OCI-LY7 (cell line): ENCODE results near the gene PPP1R7. TPM values are rescaled to one million over a fixed set of nuclear protein-coding genes. Genes with fewer than 3 reads are reported as not detected.

Source experiments
- BruUV-seq: library from RNA; stranded (reverse); fragments of 400-500 nt; replicated peaks from 2 replicates; lab custom pipeline; 2021; lab: Mats Ljungman, UMichigan
- CTCF ChIA-PET: fragments of 300-600 bp; sonication (Branson Sonifier 250); formaldehyde crosslinking; loops from one replicate; lab custom pipeline; 2022; ENCODE audit warnings: antibody characterized with exemption; ENCODE audit not compliant: unreplicated experiment; lab: Charles Lee
- POLR2A ChIA-PET: fragments of 300-600 bp; sonication (Branson Sonifier 250); formaldehyde crosslinking; loops from one replicate; lab custom pipeline; 2022; ENCODE audit warnings: antibody characterized with exemption; lab: Charles Lee
- DNase-seq: peaks from one replicate; pipeline ENCODE4 v3.0.0-alpha.2; 2015; ENCODE audit warnings: low spot score
- H2AFZ ChIP-seq: fragments of 200-600 bp; sonication (generic), shearing (Covaris generic); 2 replicates; pipeline ENCODE4 v1.6.1; 2014; ENCODE audit warnings: mild to moderate bottlenecking, antibody characterized with exemption, low read length, moderate library complexity
- H3K27ac ChIP-seq: fragments of 200-600 bp; sonication (generic); 2 replicates; pipeline ENCODE4 v1.5.1; 2014; ENCODE audit warnings: mixed run types, low read depth, mild to moderate bottlenecking, moderate library complexity, low read length, inconsistent platforms; ENCODE audit not compliant: poor library complexity, severe bottlenecking
- H3K36me3 ChIP-seq: fragments of 200-600 bp; sonication (generic); 2 replicates; pipeline ENCODE4 v1.6.1; 2014; ENCODE audit warnings: mild to moderate bottlenecking, antibody characterized with exemption, low read length, moderate library complexity, mixed read lengths; ENCODE audit not compliant: insufficient read depth
- H3K4me1 ChIP-seq: fragments of 200-600 bp; sonication (generic); 2 replicates; pipeline ENCODE4 v1.5.1; 2014; ENCODE audit warnings: mild to moderate bottlenecking, low read length; ENCODE audit not compliant: insufficient read depth, poor library complexity, severe bottlenecking
- H3K4me2 ChIP-seq: fragments of 200-600 bp; sonication (generic); 2 replicates; pipeline ENCODE4 v1.6.1; 2014; ENCODE audit warnings: mild to moderate bottlenecking, low read length
- H3K4me3 ChIP-seq: fragments of 200-600 bp; sonication (generic); 2 replicates; pipeline ENCODE4 v1.5.1; 2014; ENCODE audit warnings: mild to moderate bottlenecking, low read depth, low read length; ENCODE audit not compliant: poor library complexity, severe bottlenecking
- H3K79me2 ChIP-seq: fragments of 200-600 bp; sonication (generic); 2 replicates; pipeline ENCODE4 v1.6.1; 2016; ENCODE audit warnings: low read depth, mild to moderate bottlenecking, low read length, moderate library complexity, mixed read lengths; ENCODE audit not compliant: insufficient read depth
- H3K9me2 ChIP-seq: fragments of 200-600 bp; sonication (generic); 2 replicates; pipeline ENCODE4 v1.6.1; 2016; ENCODE audit warnings: mild to moderate bottlenecking, low read length, mixed read lengths; ENCODE audit not compliant: insufficient read depth
- H3K9me3 ChIP-seq: fragments of 200-600 bp; sonication (generic); 2 replicates; pipeline ENCODE4 v1.6.1; 2014; ENCODE audit warnings: mild to moderate bottlenecking, mixed run types, low read length, mixed read lengths
- H4K20me1 ChIP-seq: fragments of 200-600 bp; sonication (generic); 2 replicates; pipeline ENCODE4 v1.6.1; 2014; ENCODE audit warnings: mild to moderate bottlenecking, antibody characterized with exemption, low read length, moderate library complexity, mixed read lengths; ENCODE audit not compliant: insufficient read depth
- EZH2phosphoT487 ChIP-seq: fragments of 200-600 bp; sonication (generic); IDR thresholded peaks from 2 replicates; pipeline ENCODE4 v1.6.1; 2018; ENCODE audit warnings: low read depth, borderline replicate concordance, mild to moderate bottlenecking, mixed run types, antibody characterized with exemption, low read length, moderate library complexity, mixed read lengths
- intact Hi-C: fragments of 100-400 bp; cut with micrococcal nuclease; formaldehyde crosslinking; loops from one replicate; pipeline ENCODE4 v1.10.0; 2022; ENCODE audit not compliant: unreplicated experiment
- total RNA-seq, 2 experiments: library from RNA; depleted of rRNA in 1 of 2; stranded (reverse); fragments of >200 nt in 1 of 2; shearing (Covaris generic) in 1 of 2; gene quantifications; 2 replicates each; pipeline ENCODE4 v1.2.3, GENCODE V29; 2014 to 2022
- TF ChIP-seq, protein P1 (sequence below): fragments of 200-600 bp; sonication (generic); conservative IDR thresholded peaks from 2 replicates; pipeline ENCODE4 v1.5.1; 2014; ENCODE audit warnings: mild to moderate bottlenecking, antibody characterized with exemption, low read length, moderate library complexity, mixed read lengths

Gene PPP1R7
- total RNA-seq, 2 experiments from 2014 or later: 46.0 to 82.0 TPM

- no peaks in the 10 kb centered on the region for H4K20me1 ChIP-seq
- H3K36me3 ChIP-seq: peaks cover 36% of the 10 kb centered on the region
- ChIA-PET CTCF (no interaction called here), POLR2A (no interaction called here)
- H3K79me2 ChIP-seq: no peaks in the 10 kb centered on the region
- no TSS peak for BruUV-seq
- H3K4me3 ChIP-seq: no peak overlapping the region
- no peak for DNase-seq
- H3K9me2 ChIP-seq: no peaks in the 10 kb centered on the region
- H3K4me1 ChIP-seq: no peaks in the 10 kb centered on the region
- no peak overlapping the region for H3K27ac ChIP-seq
- H3K4me2 ChIP-seq: no peak overlapping the region
- intact Hi-C loops: no loop called here
- TF ChIP-seq EZH2phosphoT487: no peak
- TF ChIP-seq, protein P1, sequence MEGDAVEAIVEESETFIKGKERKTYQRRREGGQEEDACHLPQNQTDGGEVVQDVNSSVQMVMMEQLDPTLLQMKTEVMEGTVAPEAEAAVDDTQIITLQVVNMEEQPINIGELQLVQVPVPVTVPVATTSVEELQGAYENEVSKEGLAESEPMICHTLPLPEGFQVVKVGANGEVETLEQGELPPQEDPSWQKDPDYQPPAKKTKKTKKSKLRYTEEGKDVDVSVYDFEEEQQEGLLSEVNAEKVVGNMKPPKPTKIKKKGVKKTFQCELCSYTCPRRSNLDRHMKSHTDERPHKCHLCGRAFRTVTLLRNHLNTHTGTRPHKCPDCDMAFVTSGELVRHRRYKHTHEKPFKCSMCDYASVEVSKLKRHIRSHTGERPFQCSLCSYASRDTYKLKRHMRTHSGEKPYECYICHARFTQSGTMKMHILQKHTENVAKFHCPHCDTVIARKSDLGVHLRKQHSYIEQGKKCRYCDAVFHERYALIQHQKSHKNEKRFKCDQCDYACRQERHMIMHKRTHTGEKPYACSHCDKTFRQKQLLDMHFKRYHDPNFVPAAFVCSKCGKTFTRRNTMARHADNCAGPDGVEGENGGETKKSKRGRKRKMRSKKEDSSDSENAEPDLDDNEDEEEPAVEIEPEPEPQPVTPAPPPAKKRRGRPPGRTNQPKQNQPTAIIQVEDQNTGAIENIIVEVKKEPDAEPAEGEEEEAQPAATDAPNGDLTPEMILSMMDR: no peak
- H3K9me3 ChIP-seq: 0 out of 2 replicates have a peak, but pooled peaks cover 3% of the 10 kb centered on the region
- H2AFZ ChIP-seq: no peak overlapping the region
Observed at GRCh38 chr2:241120440-241120839, 29.8 kb upstream of the PPP1R7 start.

GRCh38 chr2:241121008-241121407, 29.3 kb upstream of the PPP1R7 start:
- ChIA-PET POLR2A (interaction anchor here (0.8 kb wide), 1 partner anchor 7 kb away, joined by 3 read pairs; no protein-coding TSS in a partner anchor), CTCF (no interaction called here)
- Histone ChIP-seq H3K4me1 (no peaks in the 10 kb centered on the region), H3K4me3 (no peak overlapping the region), H3K79me2 (no peaks in the 10 kb centered on the region), H3K27ac (no peak overlapping the region), H3K9me2 (no peaks in the 10 kb centered on the region), H3K4me2 (no peak overlapping the region), H3K9me3 (0 out of 2 replicates have a peak, but pooled peaks cover 3% of the 10 kb centered on the region), H4K20me1 (no peaks in the 10 kb centered on the region), H2AFZ (no peak overlapping the region), H3K36me3 (peaks cover 41% of the 10 kb centered on the region)
- intact Hi-C loops: no loop called here
- BruUV-seq: no TSS peak
- no peak for DNase-seq
- TF ChIP-seq, protein P1: no peak
- no peak for TF ChIP-seq EZH2phosphoT487

- ChIA-PET CTCF (no interaction called here), POLR2A (interaction anchor here (0.7 to 1.0 kb wide), 2 partner anchors 12 to 115 kb away, joined by 3 to 4 read pairs; no protein-coding TSS in a partner anchor)
- 0 out of 2 replicates have a peak, but pooled peaks cover 3% of the 10 kb centered on the region for H3K9me3 ChIP-seq
- peaks cover 53% of the 10 kb centered on the region for H3K36me3 ChIP-seq
- intact Hi-C loops: no loop called here
- H3K4me1 ChIP-seq: no peaks in the 10 kb centered on the region
- no peak overlapping the region for H3K27ac ChIP-seq
- no peak overlapping the region for H3K4me2 ChIP-seq
- H3K79me2 ChIP-seq: no peaks in the 10 kb centered on the region
- no peak for DNase-seq
- no peak overlapping the region for H3K4me3 ChIP-seq
- H3K9me2 ChIP-seq: no peaks in the 10 kb centered on the region
- no peak for TF ChIP-seq EZH2phosphoT487
- TF ChIP-seq, protein P1: no peak
- BruUV-seq: no TSS peak
- H2AFZ ChIP-seq: no peak overlapping the region
- no peaks in the 10 kb centered on the region for H4K20me1 ChIP-seq
Observed at GRCh38 chr2:241122376-241123002, 27.8 kb upstream of the PPP1R7 start.
